Glomerular visceral epithelial cell (primary cell): ENCODE measurements around the gene CDH16.

Experiments used
- DNase-seq: peaks from one replicate; pipeline ENCODE4 v3.0.0-alpha.2; 2016; ENCODE audit errors: extremely low spot score

The CDH16 gene

GRCh38 chr16:66927918-66928649 lies 9.4 kb upstream of the CDH16 start:
- peak; percentile 79 for DNase-seq

DNA sequence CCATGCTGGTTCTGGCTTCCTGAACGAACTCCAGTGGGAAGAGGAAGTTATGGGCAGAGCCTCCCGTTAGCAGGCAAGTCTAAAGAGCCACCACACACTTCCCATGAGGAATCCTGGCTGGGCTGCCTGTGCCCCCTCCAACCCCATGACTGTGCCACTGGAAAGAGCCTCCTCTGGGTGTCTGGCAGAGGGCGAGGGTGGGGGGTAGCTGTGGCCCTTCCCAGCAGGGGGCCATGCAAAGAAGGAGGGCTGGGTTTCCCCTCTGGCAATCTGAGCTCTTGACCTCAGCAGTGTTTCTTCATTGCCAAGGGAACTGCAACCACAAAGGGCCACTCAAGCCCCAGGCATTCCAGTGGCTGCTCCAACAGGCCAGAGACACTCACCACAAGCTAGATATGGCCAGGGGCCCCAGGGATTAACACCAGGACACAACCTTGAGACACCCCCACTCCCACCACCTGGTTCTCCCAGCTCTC lies 8.3 kb upstream of the CDH16 start:
- peak; percentile 98 for DNase-seq

DNA sequence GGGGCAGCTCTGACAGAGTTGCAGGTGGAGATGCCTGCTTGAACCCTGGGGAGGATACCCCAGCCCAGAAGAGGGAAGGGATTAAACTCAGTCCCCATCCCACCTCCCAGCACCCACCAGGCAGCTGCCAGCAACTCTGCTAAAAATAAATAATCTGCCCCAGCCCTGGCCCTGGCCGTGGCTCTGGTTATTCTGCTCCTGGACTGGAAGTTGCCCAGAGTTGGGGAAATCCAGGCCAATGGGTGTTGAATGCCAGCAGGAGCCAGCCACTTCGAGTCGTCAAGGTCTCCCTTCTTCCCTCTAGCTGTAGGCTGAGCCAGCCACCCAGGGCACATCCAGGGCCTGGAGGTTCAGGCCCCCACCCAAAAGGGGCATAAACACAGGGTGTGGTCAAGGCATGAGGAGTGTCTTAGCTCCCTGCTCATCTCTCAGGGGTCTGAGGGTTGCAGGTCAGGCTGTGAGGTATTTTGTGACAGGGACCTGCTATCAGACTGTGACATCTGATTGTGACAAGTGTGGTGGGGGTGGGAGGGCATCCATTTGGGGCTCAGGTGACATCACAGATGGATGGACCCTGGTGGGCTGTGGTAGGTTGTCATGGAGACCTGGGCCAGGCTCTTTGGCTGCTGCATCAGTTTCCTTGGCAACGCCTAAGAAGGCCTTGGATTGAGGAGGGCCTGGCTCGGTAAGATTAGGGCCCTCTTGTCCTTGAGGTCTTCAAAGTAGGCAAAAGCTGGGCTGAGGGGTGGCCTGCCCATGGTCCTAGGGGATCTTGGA lies 7.7 kb upstream of the CDH16 start:
- DNase-seq = peak; percentile 45

- DNase-seq = peak; percentile 93
These were observed 6.7 kb upstream of the CDH16 start, which contains the start of gene RRAD for GRCh38 chr16:66925322-66925840. RRAD (minus strand) TSS chr16:66925535; CDS start chr16:66925179, 356 bp downstream.

GRCh38 chr16:66924527-66925321 lies 6.0 kb upstream of the CDH16 start:
- peak; percentile 50 for DNase-seq

DNA sequence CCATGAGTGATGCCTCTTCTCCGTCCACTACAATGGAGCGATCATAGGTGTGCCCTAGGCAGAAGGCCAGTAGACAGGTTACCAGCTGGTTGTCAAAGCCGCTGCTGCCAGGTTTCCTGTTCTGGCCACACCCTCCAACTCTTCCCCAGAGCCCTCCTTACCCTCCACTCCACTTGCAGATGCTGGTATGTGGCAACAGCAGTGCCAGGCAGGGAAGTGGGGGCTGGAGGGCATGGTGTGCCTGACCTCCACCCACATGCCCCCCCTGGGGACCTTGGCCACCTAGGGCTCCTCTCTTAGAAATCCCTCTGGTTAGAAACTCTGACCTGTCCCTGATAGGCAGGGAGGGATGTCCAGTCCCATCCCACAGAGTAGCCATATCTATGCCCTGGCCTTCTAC lies 5.2 kb upstream of the CDH16 start:
- DNase-seq = peak; percentile 13

DNA sequence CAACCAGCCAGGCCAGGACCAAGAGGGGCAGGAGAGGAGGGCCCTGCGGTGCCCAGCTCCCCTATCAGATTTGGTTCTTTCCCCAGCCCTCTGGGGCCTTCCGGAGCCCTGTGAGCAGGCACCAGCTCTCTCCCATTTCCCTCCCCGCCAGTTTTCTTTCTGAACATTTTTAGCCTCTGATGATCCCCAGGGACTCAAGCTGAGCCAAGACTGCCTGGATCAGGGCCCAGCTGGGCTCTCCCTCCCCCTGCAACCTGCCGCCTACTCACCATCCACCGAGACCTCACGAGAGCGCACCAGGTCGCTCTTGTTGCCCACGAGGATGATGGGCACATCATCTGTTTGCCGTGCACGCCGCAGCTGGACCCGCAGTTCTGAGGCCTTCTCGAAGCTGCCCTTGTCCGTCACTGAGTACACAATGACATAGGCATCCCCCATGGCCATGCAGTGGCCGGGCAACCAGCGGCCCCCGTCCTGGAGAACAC lies 4.6 kb upstream of the CDH16 start:
- no peak for DNase-seq

DNA sequence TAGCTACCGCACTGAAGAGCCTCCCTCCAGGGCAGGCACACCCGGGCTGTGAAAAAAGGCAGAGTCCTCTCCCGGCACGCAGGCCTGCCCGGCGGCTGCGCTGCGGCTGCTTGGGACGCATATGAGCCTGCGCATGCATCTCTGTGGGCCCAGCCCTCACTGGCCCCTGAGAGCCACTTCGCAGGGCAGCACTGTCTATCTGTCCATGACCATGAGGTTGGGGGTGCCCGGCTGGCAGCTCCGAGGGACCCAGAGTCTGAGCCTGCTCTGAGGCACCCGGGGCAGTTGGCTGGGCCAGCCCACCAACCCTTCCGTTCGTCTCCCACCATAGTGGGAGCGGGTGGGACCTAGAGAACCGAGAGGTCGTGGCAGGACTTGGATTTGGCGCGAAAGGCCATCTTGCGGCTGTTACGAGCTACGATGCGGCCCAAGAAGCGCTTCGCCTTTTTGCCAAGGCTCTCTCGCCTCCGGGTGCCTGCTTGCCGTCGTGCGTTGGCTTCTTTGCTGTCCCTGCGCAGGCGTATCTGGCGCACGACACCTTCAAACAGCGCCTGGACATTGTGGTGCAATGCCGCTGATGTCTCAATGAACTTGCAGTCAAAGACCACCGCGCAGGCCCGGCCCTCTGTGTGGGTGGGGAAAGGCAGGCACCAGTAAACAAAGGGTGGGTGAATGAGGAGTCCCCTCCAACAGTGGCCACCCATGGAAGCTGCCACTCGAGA lies 3.2 kb upstream of the CDH16 start:
- DNase-seq = no peak

- DNase-seq = no peak
These were observed 2.4 kb upstream of the CDH16 start for GRCh38 chr16:66920924-66921680.

DNA sequence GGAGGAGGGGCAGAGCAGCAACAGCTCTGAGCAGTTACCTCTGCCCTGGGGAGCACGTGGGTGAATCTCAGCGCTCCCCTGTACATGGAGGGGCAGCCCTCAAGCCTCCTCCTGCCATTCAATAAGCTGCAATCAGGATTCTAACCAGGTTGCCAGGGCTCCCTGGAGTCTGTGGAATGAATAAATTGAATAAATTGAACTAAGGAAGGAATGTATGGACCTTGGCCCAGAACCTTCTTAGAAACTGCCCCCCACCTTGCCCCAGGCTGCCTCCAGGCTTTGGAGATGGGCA lies 1.6 kb upstream of the CDH16 start:
- DNase-seq = no peak

- DNase-seq = no peak
These were observed 1.0 kb upstream of the CDH16 start for GRCh38 chr16:66919569-66920298.

DNA sequence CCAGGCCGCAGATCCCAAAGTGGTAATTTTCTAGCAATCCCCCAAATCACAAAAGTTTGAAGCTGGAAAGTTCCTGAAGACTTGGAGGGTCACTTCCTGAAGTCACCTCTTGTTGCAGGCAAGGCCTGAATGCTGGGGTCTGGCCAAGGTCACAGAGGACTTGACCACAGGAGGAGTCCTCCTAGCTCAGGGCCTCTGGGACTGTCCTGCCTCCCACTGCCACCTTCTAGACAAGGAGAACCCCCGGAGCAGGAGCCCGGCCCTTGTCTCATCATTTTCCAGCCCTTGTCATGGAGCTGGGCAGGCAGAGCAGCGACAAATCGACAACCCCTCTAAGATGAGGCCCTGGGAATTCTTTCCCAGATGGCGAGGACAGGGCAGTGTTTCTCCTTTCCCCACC lies 330 bp downstream of the CDH16 start:
- DNase-seq = no peak

GRCh38 chr16:66917741-66918140 lies 944 bp downstream of the CDH16 start:
- no peak for DNase-seq

GRCh38 chr16:66916518-66916917 lies 2.2 kb downstream of the CDH16 start:
- DNase-seq = no peak

GRCh38 chr16:66915041-66915440 lies 3.6 kb downstream of the CDH16 start:
- no peak for DNase-seq

DNA sequence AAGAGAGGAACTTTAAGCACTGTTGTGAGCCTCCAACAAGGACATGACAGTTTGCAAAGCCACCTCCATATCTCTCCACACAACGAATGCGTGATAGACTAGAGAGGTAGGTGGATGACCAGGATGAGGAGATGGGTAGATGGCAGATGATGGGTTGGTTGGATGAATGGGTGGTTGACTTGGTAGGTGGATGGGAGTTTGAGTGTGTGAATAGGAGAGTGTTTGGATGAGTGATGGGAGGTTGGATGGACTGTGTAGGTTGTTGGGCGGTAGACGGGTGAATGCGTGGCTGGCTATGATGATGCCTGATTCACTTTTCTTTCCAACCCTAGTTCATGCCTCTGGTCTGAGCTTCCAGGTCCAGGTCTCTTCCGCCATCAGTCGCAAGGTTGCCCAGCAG lies 4.1 kb downstream of the CDH16 start:
- no peak for DNase-seq

GRCh38 chr16:66913711-66914110 lies 5.0 kb downstream of the CDH16 start:
- no peak for DNase-seq

GRCh38 chr16:66913081-66913480 lies 5.6 kb downstream of the CDH16 start:
- no peak for DNase-seq

GRCh38 chr16:66911801-66912200 lies 6.9 kb downstream of the CDH16 start:
- DNase-seq = no peak

DNA sequence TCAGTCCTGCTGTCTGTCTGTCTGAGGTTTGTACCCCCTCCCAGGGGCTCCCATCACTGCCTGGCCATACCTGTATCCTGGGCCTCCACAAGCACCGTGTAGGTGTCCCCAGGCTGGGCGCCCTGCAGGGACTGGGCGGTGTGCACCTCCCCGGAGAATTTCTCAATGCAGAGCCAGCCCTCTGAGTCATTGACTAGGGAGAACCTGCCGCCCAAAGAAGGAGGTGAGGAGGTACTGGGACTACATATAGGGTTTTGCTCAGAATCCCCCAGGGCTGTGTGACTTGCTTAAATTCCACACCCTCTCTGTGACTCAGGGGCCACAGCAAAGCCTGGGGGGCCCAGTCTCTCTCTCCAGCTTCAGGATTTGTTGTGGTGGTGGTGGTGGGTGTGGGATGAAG lies 7.6 kb downstream of the CDH16 start:
- DNase-seq = no peak
